ENCODE measurements around the gene HOXB3. TPM values are rescaled to one million over a fixed set of nuclear protein-coding genes. Genes with fewer than 3 reads are reported as not detected.

The HOXB3 gene
- polyA plus RNA-seq, 1 donor (not counting 4 experiments of a cell fraction or from before 2014, with no cell fraction given), result 1.1 TPM

- H3K9me3 ChIP-seq (ENCODE audit: control insufficient read depth, low read depth, low read length), result no peaks in the 10 kb centered on the region
- dilution Hi-C loops (cut with MboI; ENCODE audit: extremely low pct_ligation_motif_present, low sequenced_read_pairs), result no loop called here
- H3K4me1 ChIP-seq (ENCODE audit: control insufficient read depth, extremely low read depth, insufficient read depth, low read length), result peaks cover 14% of the 10 kb centered on the region
- H3K4me2 ChIP-seq (ENCODE audit: control insufficient read depth, extremely low read depth, insufficient read depth, low read depth, low read length), result peak overlapping the region; percentile 71
- no peak overlapping the region for H3K27ac ChIP-seq (ENCODE audit: control insufficient read depth, insufficient read depth, low read length)
- no peaks in the 10 kb centered on the region for H3K79me2 ChIP-seq (ENCODE audit: control insufficient read depth, insufficient read depth, low read length)
- no peak overlapping the region for H2AFZ ChIP-seq (ENCODE audit: control insufficient read depth, low read length)
- no peak overlapping the region for H3K9ac ChIP-seq (ENCODE audit: control insufficient read depth, extremely low read depth, insufficient read depth, low read length)
- FAIRE-seq (no peak), DNase-seq (ENCODE audit: low read depth, low spot score) (no peak)
- no peaks in the 10 kb centered on the region for H4K20me1 ChIP-seq (ENCODE audit: control insufficient read depth, extremely low read depth, insufficient read depth, low read length)
- TF ChIP-seq EZH2 (IDR thresholded peaks at IDR 0.05; ENCODE audit: low read length), result no peak
- no peak for TF ChIP-seq CTCF (optimal IDR thresholded peaks at IDR 0.05 in 1 of 3, IDR thresholded peaks at IDR 0.05 in 1 of 3, conservative IDR thresholded peaks at IDR 0.05 in 1 of 3; ENCODE audit: extremely low read depth in 1 of 3, insufficient read depth in 2 of 3, low read length in 3 of 3)
- H3K27me3 ChIP-seq (ENCODE audit: control insufficient read depth, extremely low read depth, insufficient read depth, low read length), result peaks cover 76% of the 10 kb centered on the region
- H3K4me3 ChIP-seq (ENCODE audit: control insufficient read depth in 2 of 3, extremely low read depth in 1 of 3, insufficient read depth in 2 of 3, low read depth in 1 of 3, low read length in 3 of 3), result no peak overlapping the region
- peaks cover 0 to 2% of the 10 kb centered on the region in 2 experiments for H3K36me3 ChIP-seq (ENCODE audit: control insufficient read depth in 2 of 2, extremely low read depth in 1 of 2, insufficient read depth in 2 of 2, low read length in 2 of 2)
- H3K9me1 ChIP-seq (ENCODE audit: control insufficient read depth, extremely low read depth, insufficient read depth, low read length), result no peaks in the 10 kb centered on the region
These were observed 10.6 kb downstream of the HOXB3 start for GRCh38 chr17:48579471-48579759.

- no peak overlapping the region for H3K27ac ChIP-seq (ENCODE audit: control insufficient read depth, insufficient read depth, low read length)
- H3K9me1 ChIP-seq (ENCODE audit: control insufficient read depth, extremely low read depth, insufficient read depth, low read length), result no peaks in the 10 kb centered on the region
- no peaks in the 10 kb centered on the region for H3K9me3 ChIP-seq (ENCODE audit: control insufficient read depth, low read depth, low read length)
- H3K4me2 ChIP-seq (ENCODE audit: control insufficient read depth, extremely low read depth, insufficient read depth, low read depth, low read length), result peak overlapping the region; percentile 71
- no peak for DNase-seq (ENCODE audit: low read depth, low spot score)
- peaks cover 82% of the 10 kb centered on the region for H3K27me3 ChIP-seq (ENCODE audit: control insufficient read depth, extremely low read depth, insufficient read depth, low read length)
- dilution Hi-C loops (cut with MboI; ENCODE audit: extremely low pct_ligation_motif_present, low sequenced_read_pairs), result no loop called here
- H4K20me1 ChIP-seq (ENCODE audit: control insufficient read depth, extremely low read depth, insufficient read depth, low read length), result no peaks in the 10 kb centered on the region
- FAIRE-seq, result peak; percentile 44
- peak overlapping the region; percentile 58 for H3K9ac ChIP-seq (ENCODE audit: control insufficient read depth, extremely low read depth, insufficient read depth, low read length)
- no peak for TF ChIP-seq CTCF (optimal IDR thresholded peaks at IDR 0.05 in 1 of 3, IDR thresholded peaks at IDR 0.05 in 1 of 3, conservative IDR thresholded peaks at IDR 0.05 in 1 of 3; ENCODE audit: extremely low read depth in 1 of 3, insufficient read depth in 2 of 3, low read length in 3 of 3)
- peak; percentile 84 for TF ChIP-seq EZH2 (IDR thresholded peaks at IDR 0.05; ENCODE audit: low read length)
- H3K79me2 ChIP-seq (ENCODE audit: control insufficient read depth, insufficient read depth, low read length), result no peaks in the 10 kb centered on the region
- H2AFZ ChIP-seq (ENCODE audit: control insufficient read depth, low read length), result peak overlapping the region; percentile 60
- H3K36me3 ChIP-seq (ENCODE audit: control insufficient read depth in 2 of 2, extremely low read depth in 1 of 2, insufficient read depth in 2 of 2, low read length in 2 of 2), result peaks cover 0 to 2% of the 10 kb centered on the region in 2 experiments
- H3K4me1 ChIP-seq (ENCODE audit: control insufficient read depth, extremely low read depth, insufficient read depth, low read length), result peaks cover 19% of the 10 kb centered on the region
- H3K4me3 ChIP-seq (ENCODE audit: control insufficient read depth in 2 of 3, extremely low read depth in 1 of 3, insufficient read depth in 2 of 3, low read depth in 1 of 3, low read length in 3 of 3), result peak overlapping the region; percentile 58 to 76 (median 65)
These were observed 11.2 kb downstream of the HOXB3 start for GRCh38 chr17:48578616-48579470.
